Fibroblast of skin of abdomen (primary cell): ENCODE measurements around the gene TARS1. TPM values are rescaled to one million over a fixed set of nuclear protein-coding genes. Genes with fewer than 3 reads are reported as not detected.
A peak's percentile ranks its signal among the peaks of the same experiment; 100 is the strongest.

ENCODE experiments used
- DNase-seq: peaks from one replicate; pipeline ENCODE4 v3.0.0-alpha.2; 2013
- polyA plus RNA-seq, 2 experiments: library from polyadenylated mRNA; unstranded; fragments of 120-200 nt; gene quantifications; one replicate each; pipeline ENCODE4 v1.2.1, GENCODE V29; 2013; ENCODE audit not compliant: insufficient read length in 2 of 2

The TARS1 gene
- polyA plus RNA-seq (2013, experiment 1 of 2; ENCODE audit: insufficient read length), result 310 TPM
- 300 TPM for polyA plus RNA-seq (2013, experiment 2 of 2; ENCODE audit: insufficient read length)

DNA sequence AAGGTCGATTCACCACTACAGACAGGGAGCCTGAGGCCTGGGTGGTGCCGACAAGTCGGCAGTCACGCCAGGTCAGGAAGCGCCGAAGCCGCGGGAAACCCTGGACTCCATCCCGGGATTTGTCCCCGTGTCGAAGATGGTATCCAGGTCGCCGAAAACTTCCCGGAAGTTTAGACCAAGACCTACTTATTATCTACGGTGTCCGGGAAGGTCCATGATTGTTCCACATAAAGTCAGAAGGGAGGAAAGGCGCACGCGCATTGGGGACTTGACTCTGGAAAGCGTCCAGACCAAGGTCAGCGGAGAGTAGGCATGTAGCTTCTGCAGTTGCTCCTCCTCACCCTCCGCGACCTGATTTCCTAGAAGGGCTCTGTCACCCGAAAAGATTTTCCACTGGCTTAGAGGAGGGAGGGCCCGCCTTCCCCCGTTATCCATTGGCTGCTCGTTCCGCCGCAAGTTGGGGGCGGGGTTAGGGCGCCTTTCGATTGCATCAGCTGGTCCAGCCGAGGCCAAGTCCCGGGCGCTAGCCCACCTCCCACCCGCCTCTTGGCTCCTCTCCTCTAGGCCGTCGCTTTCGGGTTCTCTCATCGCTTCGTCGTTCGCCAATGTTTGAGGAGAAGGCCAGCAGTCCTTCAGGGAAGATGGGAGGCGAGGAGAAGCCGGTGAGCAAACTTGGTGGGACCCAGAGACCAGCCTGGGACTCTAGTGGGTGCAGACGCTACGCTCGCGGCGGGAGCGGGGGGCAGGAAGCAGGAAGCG is at the start of gene TARS1:
Gene TARS1 (plus strand): TSS at position 484 of the 759 bp plus-strand sequence. CDS start 122 bp downstream, at position 606.
- peak; percentile 100 for DNase-seq

GRCh38 chr5:33398501-33398900 is 42.3 kb upstream of the TARS1 start:
- no peak for DNase-seq

DNA sequence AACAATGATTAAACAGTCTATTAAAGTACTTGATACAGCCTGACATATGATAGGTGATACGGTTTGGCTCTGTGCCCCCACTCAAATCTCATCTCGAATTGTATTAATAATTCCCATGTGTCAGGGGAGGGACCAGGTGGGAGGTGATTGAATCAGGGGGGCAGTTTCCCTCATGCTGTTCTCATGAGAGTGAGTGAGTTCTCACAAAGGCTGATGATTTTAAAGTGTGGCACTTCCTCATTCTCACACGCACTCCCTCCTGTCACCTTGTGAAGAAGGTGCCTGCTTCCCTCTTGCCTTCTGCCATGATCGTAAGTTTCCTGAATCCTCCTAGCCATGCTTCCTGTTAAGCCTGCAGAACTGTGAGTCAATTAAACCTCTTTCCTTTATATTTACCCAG is 40.1 kb upstream of the TARS1 start:
- no peak for DNase-seq

- DNase-seq, result peak; percentile 68
Measured at GRCh38 chr5:33401482-33402390, 39.0 kb upstream of the TARS1 start.

- DNase-seq, result no peak
Measured at GRCh38 chr5:33403187-33403586, 37.6 kb upstream of the TARS1 start.

DNA sequence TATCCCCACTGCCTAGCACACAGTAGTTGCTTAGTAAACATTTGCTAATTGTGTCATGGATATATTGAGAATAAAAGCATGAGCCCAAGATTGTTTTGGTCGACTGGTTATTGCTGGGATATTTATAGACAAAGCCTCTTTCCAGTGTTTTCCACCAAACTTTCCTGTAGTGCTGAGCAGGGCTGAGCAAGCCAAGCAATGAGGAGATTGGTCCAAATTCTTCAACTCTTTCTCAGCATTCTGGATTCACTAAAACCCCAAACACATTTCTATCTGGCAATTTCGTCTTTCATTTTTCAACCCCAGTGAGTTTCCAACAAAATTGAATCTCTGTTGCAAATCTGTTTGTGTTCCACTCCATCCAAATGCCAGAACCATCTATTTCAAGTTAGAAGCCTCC is 31.9 kb upstream of the TARS1 start:
- DNase-seq, result no peak

GRCh38 chr5:33409435-33410170 is 31.2 kb upstream of the TARS1 start:
- peak; percentile 65 for DNase-seq

GRCh38 chr5:33410221-33410620 is 30.5 kb upstream of the TARS1 start:
- no peak for DNase-seq

DNA sequence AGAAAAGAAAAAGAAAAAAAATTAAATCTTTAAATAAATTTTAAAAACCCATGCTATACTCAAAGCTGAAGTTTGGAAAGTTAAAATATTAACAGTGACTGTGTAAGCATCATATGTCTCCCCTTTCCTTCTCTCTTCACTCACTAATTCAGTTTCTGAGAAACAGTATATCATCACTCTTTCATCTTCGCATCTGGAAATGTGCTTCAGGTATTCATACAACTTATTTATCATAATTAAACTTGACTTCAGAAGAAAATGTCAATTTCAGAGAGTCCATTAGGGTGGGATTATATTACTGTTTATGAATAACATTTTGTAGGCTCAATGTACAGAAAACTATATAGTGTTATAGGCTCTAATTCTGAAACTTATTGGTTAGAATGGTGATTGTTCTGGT is 29.3 kb upstream of the TARS1 start:
- DNase-seq, result no peak

- no peak for DNase-seq
Measured at GRCh38 chr5:33415811-33416354, 24.9 kb upstream of the TARS1 start.

- peak; percentile 33 for DNase-seq
Measured at GRCh38 chr5:33417632-33418031, 23.1 kb upstream of the TARS1 start.

DNA sequence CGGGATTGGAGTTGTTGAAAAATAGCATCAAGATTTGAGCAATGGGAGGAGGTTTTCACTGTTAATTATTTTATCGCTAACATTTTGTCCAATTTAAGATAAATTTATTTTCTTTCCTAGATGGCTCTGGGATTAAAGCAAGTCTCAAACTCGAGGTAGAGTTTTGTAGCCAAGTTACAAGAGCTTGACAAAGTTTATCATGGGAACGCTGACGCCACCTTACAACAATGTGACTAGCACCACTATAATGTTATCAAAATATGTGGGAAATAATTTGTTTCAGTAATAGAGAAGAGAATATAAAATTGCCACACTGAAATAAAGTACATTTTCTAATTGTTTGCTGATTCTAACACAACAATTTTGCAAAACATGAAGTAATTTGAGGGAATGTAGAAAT is 19.8 kb upstream of the TARS1 start:
- no peak for DNase-seq

DNA sequence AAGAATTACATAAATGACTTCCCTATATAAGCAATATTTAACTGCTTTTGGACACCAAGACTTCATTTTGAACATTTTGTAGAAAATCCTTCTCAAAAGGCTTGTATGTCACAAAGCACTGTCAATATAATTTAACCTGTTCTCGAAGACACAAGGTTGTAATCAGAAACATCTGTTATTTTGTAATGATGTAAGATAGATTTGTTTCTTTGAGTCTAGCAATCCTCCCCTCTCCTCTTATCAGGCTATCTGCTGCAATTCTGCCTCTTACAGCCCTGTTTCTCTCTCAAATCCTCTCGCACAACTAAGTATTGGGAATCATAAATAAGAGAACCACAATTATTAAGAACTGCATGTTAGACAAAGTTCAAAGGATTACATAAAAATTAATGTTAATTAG is 18.6 kb upstream of the TARS1 start:
- DNase-seq, result peak; percentile 23

- DNase-seq, result peak; percentile 62
Measured at GRCh38 chr5:33423018-33423630, 17.6 kb upstream of the TARS1 start.

DNA sequence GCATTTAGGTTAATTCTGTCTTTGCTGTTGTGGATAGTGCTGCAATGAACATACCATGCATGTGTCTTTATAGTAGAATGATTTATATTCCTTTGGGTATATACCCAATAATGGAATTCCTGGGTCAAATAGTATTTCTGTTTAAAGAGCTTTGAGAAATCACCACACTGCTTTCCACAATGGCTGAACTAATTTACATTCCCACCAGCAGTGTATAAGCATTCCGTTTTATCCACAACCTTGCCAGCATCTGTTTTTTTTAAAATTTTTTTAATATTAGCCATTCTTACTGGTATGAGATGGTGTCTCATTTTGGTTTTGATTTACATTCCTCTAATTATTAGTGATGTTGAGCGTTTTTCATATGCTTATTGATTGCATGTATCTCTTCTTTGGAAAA is 15.5 kb upstream of the TARS1 start:
- peak; percentile 53 for DNase-seq

DNA sequence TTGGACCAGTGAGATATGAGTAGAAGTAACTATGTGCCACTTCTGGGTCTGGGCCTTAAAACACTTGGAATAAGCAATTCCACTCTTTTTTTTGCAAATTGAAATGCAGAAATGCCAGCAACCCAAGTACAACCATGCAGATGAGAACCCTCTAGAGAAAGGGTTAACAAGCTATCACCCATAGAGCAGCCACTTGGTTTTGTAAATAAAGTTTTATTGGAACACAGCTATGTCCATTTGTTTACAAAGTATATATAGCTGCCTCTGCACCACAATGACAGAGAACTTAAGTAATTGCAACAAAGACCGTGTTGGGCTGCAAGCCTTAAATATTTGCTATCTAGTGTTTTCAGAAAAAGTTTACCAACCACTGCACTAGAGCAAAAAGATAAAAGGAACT is 9.8 kb upstream of the TARS1 start:
- DNase-seq, result no peak

- DNase-seq, result no peak
Measured at GRCh38 chr5:33432656-33433055, 8.1 kb upstream of the TARS1 start.

- peak; percentile 14 for DNase-seq
Measured at GRCh38 chr5:33433303-33434240, 7.2 kb upstream of the TARS1 start.

DNA sequence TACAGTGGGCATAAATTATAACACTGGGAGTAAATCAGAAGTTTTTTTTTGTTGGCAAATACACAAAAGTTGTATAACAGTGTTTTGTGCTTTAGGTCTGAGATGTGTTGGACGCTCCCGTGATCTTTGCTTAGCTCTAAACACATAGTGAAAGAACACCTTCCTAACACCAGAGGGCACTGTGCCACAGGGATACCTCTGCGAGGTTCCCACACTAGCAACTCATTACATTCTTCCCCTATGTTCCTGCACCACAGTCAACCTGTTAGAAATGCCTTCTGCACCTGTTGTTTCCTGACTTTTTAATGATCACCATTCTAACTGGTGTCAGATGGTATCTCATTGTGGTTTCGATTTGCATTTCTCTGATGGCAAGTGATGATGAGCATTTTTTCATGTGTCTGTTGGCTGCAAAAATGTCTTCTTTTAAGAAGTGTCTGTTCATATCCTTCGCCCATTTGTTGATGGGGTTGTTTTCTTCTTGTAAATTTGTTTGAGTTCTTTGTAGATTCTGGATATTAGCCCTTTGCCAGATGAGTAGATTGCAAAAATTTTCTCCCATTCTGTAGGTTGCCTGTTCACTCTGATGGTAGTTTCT is 4.8 kb upstream of the TARS1 start:
- DNase-seq, result peak; percentile 69

DNA sequence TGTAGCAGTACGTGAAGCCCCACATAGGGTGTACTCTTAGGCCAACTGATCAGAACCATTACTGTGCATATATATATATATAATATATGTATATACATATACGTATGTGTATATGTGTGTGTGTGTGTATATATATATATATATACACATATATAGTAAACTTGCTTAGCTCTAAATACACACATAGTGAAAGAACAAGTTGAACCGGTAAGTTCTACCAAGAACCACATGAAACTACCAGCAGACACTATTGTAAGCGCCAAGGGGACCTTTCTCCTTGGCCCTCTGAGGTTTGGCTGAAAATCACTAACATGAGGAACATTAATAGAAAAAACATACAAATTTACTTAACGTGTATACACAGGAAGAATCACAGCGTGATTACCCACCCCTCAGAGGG is 1.8 kb upstream of the TARS1 start:
- DNase-seq, result no peak
